CD4-positive, alpha-beta T cell treated with Interleukin-10 for 1 hour (primary cell): Measurements from ENCODE around the gene NOBOX.
"Not testable (repeated sequence)": the region's sequence is repeated elsewhere in the genome, so short reads cannot be mapped to it uniquely, and the experiment has no call there.

Experiments
- DNase-seq: peaks from one replicate; pipeline ENCODE4 v3.0.0-alpha.2; 2020

Gene NOBOX

DNA sequence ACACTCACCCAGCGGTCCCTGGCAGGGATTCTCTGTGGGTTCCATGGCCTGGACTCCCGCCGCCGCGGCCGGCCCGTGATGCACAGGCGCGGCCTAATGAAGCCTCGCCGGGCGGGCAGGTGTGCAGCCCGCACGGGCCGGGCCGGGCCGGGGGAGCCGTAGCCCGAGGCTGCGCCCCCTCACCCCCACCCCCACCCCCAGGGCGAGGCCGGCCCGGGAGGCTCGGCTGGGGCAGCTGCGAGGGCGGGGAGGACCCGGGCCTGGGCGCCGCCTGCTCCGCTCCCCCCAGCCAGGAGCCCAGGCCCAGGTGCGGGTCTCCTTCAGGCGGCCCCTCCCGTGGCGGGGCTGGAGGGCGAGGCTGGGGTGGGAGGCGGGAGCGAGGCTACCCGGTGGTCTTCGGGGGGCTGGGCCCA is at the start of gene NOBOX:
Gene NOBOX, minus strand, starts transcription at position 45 of the 413 bp plus-strand sequence.
- no peak for DNase-seq

- no peak for DNase-seq
These were observed 48.6 kb upstream of the NOBOX start for GRCh38 chr7:144452064-144452463.

- DNase-seq, result no peak
These were observed 42.1 kb upstream of the NOBOX start for GRCh38 chr7:144445590-144445989.

DNA sequence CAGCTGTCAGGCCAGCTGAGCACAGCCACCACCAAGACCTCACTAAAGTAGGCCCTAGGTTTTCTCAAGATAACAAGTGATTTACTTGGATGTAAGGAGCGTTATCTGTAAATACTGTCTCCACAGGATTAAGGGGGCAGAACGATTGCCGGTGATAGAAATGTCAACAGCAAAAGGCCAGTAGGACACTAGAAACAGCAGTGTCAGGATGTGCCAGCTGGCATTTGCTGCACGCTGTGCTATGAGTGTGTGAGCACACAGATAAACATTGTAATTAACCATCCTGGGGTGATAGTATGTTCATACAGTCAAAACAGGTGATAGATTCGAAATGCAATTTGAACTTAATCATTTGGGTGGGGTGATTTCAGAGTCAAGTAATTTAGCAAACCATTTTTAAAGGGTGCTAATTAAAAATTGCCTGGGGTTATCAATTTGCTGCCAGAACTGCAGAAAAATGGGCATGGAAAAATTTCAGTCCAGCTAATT is 36.3 kb upstream of the NOBOX start:
- no peak for DNase-seq

- no peak for DNase-seq
These were observed 35.3 kb upstream of the NOBOX start for GRCh38 chr7:144438759-144439158.

DNA sequence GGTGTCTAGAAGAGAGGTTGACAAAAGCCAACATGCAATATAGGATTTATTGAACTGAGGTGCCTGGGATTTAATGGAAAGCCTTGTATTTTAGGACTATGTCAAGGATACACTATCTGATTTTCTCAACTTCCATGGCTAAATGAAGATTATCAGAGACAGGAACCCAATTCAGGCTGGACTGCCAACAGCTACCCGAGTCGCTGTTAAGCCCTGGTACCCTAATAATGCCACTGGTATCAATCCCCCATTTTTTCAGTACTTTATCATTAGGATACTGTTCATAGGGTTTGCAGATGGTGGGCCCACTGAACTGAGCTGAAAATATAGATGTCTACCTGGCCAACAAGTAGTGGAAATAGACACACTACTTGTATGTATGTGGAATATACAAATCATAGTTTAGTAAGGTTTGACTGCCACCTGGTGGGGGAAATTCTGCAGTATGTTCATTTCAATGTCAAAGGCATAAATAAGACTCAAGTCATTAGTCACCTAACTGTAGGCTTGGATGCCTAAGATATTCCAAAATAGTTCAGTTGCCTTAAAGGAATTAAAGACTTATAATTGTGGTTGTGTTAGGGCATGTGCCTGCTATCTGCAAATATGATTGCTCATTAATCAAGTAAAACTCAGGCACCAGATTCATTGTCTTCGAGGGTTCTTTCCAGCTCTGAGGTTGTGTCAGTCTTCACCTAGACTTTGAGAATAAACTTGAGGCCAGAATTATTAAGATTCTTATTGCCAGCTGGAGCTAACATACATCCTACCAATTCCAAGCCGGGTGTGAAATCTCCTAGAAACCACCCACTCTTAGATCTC is 34.1 kb upstream of the NOBOX start:
- DNase-seq, result peak; percentile 49

GRCh38 chr7:144436500-144436899 is 33.0 kb upstream of the NOBOX start:
- no peak for DNase-seq

- no peak for DNase-seq
These were observed 24.9 kb upstream of the NOBOX start for GRCh38 chr7:144428431-144428830.

- DNase-seq, result not testable (repeated sequence)
These were observed 24.0 kb upstream of the NOBOX start for GRCh38 chr7:144427539-144427938.

DNA sequence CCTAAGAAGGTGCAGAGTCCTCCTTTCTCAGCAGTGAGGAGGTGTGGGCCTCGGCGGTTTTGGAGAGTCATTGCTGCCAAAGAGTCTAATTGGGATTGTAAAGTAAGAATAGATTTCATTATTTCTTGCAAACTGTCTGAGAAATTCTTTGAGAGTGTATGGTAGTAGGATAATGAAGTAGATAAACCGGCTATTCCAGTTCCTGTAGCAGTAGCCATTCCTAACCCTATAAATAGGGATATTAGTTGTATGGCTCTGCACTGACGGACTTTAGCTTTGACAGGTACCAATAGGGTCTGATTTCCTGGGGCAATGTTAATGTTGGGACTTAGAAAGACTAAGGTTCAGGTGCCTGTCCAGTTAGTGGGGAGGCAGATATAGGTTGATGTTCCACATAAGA is 15.4 kb upstream of the NOBOX start:
- DNase-seq, result not testable (repeated sequence)

- DNase-seq, result no peak
These were observed 12.8 kb upstream of the NOBOX start for GRCh38 chr7:144416341-144416740.

DNA sequence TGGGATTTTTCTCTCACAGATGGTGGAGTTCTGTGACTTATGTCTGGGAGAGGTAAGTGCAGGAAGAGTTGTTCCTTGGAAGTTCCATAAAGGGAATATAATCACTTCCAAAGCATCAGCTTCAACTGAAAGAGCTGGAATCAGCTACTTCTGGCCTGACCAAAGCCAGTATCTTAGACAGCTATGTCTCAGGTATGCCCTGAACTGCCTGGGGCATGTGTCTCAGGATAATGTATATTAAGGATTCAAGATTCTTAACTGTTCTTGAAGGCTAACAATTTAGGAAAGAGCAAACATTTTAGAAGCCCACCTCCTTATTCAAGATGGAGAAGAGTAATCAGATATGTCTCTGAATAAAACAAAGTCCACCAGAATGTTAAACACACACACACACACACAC is 12.4 kb upstream of the NOBOX start:
- no peak for DNase-seq

DNA sequence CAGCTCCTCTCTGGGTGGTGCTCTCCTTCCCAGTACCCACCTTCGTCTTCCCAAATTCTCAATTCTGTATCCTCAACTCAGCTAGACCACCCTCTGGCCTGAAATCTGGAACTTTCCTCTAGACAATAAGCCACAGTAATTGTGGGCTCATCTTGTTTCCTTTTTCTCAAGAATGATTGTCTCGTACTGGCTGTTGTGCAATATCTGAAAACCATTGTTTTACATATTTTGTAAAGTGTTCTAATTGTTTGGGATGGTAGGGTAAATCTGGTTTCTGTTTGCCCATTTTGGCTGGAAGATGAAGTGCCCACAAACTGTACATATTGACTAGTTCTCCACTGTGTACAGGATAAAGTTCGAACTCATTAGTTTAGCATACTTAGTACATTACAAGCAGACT is 11.3 kb upstream of the NOBOX start:
- no peak for DNase-seq

DNA sequence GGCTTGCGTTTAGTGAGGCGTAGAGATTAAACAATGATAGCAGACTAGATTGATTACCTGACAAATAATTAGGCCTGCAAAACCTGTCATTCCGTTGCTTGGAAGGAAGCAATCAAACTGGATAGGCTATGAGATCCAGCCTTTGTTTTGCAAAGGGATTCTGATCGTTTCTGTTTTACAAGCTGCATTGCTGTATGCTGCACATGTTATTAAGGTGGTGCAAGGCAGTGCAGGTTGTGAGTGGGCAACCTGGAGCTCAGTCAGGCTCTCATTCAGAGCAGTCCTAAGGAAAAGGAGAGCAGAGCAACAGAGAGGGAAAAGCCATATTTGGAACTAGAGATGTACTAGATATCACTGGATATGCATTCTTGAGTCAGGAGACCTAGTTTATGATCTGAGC is 6.9 kb upstream of the NOBOX start:
- DNase-seq, result no peak

GRCh38 chr7:144408121-144408520 is 4.6 kb upstream of the NOBOX start:
- DNase-seq, result no peak

- DNase-seq, result no peak
These were observed 3.9 kb upstream of the NOBOX start for GRCh38 chr7:144407266-144407931.

- DNase-seq, result no peak
These were observed 1.5 kb upstream of the NOBOX start for GRCh38 chr7:144404946-144405345.

DNA sequence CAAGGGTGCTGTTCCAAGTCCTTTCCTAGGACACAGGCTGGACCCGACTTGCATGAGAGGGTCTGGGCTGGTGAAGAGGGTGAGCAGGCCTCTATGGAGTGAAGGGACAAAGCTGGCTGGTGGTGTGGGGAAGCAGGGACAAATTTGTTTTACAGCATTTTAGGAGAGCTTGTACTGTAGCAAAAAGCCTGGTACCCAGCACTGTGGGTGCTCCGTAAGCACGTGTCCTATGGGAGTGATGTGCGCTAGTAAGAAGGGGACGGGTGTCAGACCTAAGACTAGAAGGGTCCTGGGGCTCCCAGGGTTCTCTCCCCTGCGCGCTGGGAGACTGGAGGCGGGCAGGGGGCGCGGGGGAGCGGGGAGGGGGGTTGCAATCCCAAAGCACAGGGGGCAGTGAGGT is 391 bp downstream of the NOBOX start:
- DNase-seq, result no peak

DNA sequence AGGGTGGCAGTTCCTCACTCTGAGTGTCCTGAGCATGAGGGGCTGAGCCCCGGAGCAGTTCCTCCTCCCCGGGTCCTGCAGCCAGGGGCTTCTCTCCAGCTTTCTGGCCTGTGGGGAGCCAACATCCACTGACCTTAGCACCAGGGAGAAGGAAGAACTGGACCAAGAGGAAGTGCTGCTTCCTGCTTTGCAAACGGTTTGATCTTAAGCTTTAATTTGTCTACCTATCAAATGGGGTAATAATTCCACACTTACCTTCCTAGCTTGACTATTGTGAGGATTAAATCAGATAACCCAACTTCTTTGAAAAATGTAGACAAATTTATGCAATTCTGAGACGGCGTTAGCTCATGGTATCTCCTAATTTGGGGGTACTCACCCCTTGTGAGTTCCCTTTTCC is 2.0 kb downstream of the NOBOX start:
- no peak for DNase-seq

GRCh38 chr7:144399946-144400345 is 3.5 kb downstream of the NOBOX start:
- DNase-seq, result no peak

DNA sequence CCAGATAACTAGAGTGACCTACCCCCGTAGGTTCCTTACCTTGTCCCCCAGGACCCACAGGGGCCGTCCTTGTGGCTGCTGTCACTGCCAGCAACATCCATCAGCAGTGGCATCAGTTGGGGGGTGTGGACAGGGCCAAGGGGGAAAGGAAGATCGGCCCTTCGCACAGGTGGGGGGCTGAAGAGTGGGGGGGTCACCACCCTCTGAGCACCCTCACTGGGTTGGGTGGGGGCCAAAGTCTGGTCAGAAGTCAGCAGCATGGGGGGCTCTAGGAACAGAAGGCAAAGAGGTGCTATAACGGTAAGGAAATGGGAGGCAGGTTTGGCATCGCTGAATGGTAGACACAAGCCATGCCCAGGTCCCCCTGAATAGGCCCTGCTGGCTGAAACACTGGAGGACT is 4.6 kb downstream of the NOBOX start:
- DNase-seq, result no peak

DNA sequence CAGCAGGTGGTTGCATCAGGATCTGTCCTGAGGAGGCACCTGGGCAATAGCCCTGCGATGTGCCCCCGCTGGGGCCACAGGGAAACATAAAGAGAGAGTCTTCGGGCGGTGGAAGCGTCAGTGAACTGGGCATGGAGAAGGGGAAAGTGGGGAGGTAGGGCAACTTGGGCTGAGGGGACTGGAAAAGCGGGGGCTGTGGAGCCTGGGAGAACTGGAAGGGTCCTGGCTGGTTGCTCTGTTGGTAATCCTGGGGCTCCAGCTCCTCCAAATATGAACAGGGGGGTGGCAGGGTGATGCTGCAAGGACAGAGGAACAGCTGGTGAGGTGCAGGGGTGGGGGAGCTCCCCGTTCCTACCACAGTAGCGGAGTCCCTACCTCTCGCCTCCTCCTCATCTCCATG is 5.2 kb downstream of the NOBOX start:
- DNase-seq, result no peak

DNA sequence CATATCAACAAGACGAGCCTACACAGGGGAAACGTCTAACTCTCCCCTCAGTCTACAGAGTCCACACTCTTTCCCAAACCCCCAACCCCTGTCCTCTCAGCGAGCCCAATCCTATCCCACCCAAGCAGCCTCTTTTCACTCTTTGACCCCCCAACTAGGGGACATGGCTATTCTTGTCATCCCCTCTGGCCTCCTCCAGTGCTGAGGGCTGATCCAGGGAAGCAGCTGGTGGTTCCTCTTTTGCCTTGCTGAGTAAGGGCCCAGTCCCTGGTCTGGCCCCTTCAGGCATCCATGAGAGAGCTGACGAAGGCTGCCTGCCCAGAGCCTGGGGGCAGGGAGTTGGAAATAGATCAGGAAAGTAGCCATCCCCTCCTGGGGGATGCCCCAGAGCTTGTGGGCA is 6.4 kb downstream of the NOBOX start:
- DNase-seq, result no peak

DNA sequence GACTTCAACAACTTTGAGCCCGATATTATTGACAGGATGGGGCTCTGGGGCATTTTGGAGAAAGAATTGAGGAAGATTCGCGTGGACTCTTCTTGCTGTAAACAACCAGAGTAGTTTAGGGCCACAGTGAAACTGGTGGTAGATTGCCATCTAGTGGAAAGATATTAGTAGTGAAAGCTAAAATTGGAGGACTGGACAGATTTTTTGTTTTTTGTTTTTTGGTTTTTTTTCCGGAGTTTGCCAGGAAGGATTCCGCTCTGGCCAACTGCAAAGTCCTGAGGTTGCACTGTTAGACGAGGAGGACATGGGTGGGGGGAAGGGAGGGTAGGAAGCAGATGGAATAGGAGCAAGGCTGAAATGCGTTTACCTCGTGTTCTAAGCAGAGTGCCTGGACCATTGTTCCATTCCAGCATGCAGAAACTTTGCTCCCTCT is 11.7 kb downstream of the NOBOX start:
- peak; percentile 67 for DNase-seq
